ENCODE measurements around the gene RPS17. TPM values are rescaled to one million over a fixed set of nuclear protein-coding genes. Genes with fewer than 3 reads are reported as not detected.

RPS17 gene
- total RNA-seq, 1 experiment from 2014 or later, result 4,992 TPM

Other genes starting within 250 kb of the RPS17 start
- 0.08 and 0.18 TPM in 2 replicates for gene GOLGA6L10, start 191.0 kb downstream of the RPS17 start, total RNA-seq (2014; rRNA removed; shearing (Covaris generic))
- gene GOLGA6L9, start 110.6 kb downstream of the RPS17 start, total RNA-seq (2014; rRNA removed; shearing (Covaris generic)), result 1.8 and 2.3 TPM in 2 replicates
- gene CPEB1, start 106.9 kb upstream of the RPS17 start, total RNA-seq (2014; rRNA removed; shearing (Covaris generic)), result 14.1 and 19.1 TPM in 2 replicates
- 0.74 and 1.5 TPM in 2 replicates for gene AP3B2, start 169.4 kb upstream of the RPS17 start, total RNA-seq (2014; rRNA removed; shearing (Covaris generic))